ENCODE data around the gene RITA1. TPM values are rescaled to one million over a fixed set of nuclear protein-coding genes. Genes with fewer than 3 reads are reported as not detected.

The RITA1 gene
- total and polyA plus RNA-seq, 10 of the 15 experiments (the other 5 are each of a cell fraction or from before 2014, with no cell fraction given), result 2.3 to 39.9 (median 24.8) TPM

GRCh38 chr12:113208041-113208934 is 22.8 kb downstream of the RITA1 start (continued):
- TF ChIP-seq PAX5 (IDR thresholded peaks at IDR 0.05; ENCODE audit: borderline replicate concordance, low read depth, low read length) (peak; percentile 77), SMARCA5 (IDR thresholded peaks at IDR 0.05) (0 out of 2 replicates have a peak, but pooled peaks have one; percentile 10), BHLHE40 (IDR thresholded peaks at IDR 0.05; ENCODE audit: borderline replicate concordance in 1 of 2, low read depth in 2 of 2, low read length in 1 of 2) (peak; percentile 97 to 98), E2F8 (IDR thresholded peaks at IDR 0.05; ENCODE audit: low read depth, partially characterized antibody) (no peak), MYC (IDR thresholded peaks at IDR 0.05; ENCODE audit: insufficient read depth, insufficient read length, insufficient replicate concordance, low read length, severe bottlenecking) (no peak), ZNF384 (IDR thresholded peaks at IDR 0.05; ENCODE audit: borderline replicate concordance, low read depth, low read length) (no peak), SIN3A (IDR thresholded peaks at IDR 0.05; ENCODE audit: low read depth, low read length) (no peak), EED (IDR thresholded peaks at IDR 0.05; ENCODE audit: low read depth) (peak; percentile 97), ZBED1 (IDR thresholded peaks at IDR 0.05; ENCODE audit: borderline replicate concordance) (peak; percentile 90; the same call in 1 of the 2 replicates), PAX8 (IDR thresholded peaks at IDR 0.05) (no peak), JUND (IDR thresholded peaks at IDR 0.05; ENCODE audit: low read depth, low read length) (no peak), ZBTB40 (IDR thresholded peaks at IDR 0.05; ENCODE audit: borderline replicate concordance) (no peak; the same call in 1 of the 2 replicates), POU2F2 (IDR thresholded peaks at IDR 0.05; ENCODE audit: borderline replicate concordance, low read depth, low read length) (peak; percentile 93), RFX5 (IDR thresholded peaks at IDR 0.05; ENCODE audit: low read depth, low read length) (no peak), SREBF2 (IDR thresholded peaks at IDR 0.05; ENCODE audit: low read length) (no peak), CHD2 (IDR thresholded peaks at IDR 0.05; ENCODE audit: borderline replicate concordance, low read depth, low read length) (peak; percentile 83; the same call in 1 of the 2 replicates), TARDBP (IDR thresholded peaks at IDR 0.05; ENCODE audit: borderline replicate concordance) (peak; percentile 71; the same call in 1 of the 2 replicates), KLF5 (IDR thresholded peaks at IDR 0.05; ENCODE audit: partially characterized antibody) (peak; percentile 32), ATF7 (IDR thresholded peaks at IDR 0.05; ENCODE audit: low read depth) (peak; percentile 94), MEF2A (IDR thresholded peaks at IDR 0.05; ENCODE audit: insufficient read depth, low read depth, low read length) (peak; percentile 50; the same call in 1 of the 2 replicates), TCF3 (IDR thresholded peaks at IDR 0.05; ENCODE audit: borderline replicate concordance, insufficient read depth, low read depth, low read length) (peak; percentile 91; the same call in 1 of the 2 replicates), MLLT1 (IDR thresholded peaks at IDR 0.05) (peak; percentile 99)
